GM12801 (cell line): ENCODE measurements around the gene KDM5C.

Experiments
- CTCF ChIP-seq: IDR thresholded peaks from one replicate; pipeline ENCODE4 v1.5.1; 2011; ENCODE audit warnings: control low read depth; ENCODE audit not compliant: insufficient read length; ENCODE audit errors: extremely low read depth

The KDM5C gene

GRCh38 chrX:53188763-53189162 lies 36.2 kb downstream of the KDM5C start:
- TF ChIP-seq CTCF: no peak

GRCh38 chrX:53186351-53186750 lies 38.7 kb downstream of the KDM5C start:
- no peak for TF ChIP-seq CTCF

- no peak for TF ChIP-seq CTCF
These were observed 40.2 kb downstream of the KDM5C start for GRCh38 chrX:53184836-53185235.

GRCh38 chrX:53171356-53171755 lies 53.7 kb downstream of the KDM5C start:
- no peak for TF ChIP-seq CTCF

- no peak for TF ChIP-seq CTCF
These were observed 58.9 kb downstream of the KDM5C start for GRCh38 chrX:53166103-53166502.

GRCh38 chrX:53163436-53163835 lies 61.6 kb downstream of the KDM5C start:
- no peak for TF ChIP-seq CTCF

- no peak for TF ChIP-seq CTCF
These were observed 64.6 kb downstream of the KDM5C start for GRCh38 chrX:53160297-53160983.
